ENCODE results near the gene COG6.

GRCh38 chr13:39605677-39606320 lies 49.7 kb upstream of the COG6 start:
- TF ChIP-seq EZH2 (IDR thresholded peaks at IDR 0.05; ENCODE audit: low read length, unreplicated experiment) = no peak
- no peak for TF ChIP-seq CTCF (conservative IDR thresholded peaks at IDR 0.05; ENCODE audit: low read depth, low read length)
